Left ventricle myocardium inferior (tissue), 1 donor: ENCODE measurements around the gene COX10. TPM values are rescaled to one million over a fixed set of nuclear protein-coding genes. Genes with fewer than 3 reads are reported as not detected.

Source experiments
- DNase-seq: peaks from one replicate; pipeline ENCODE4 v3.0.0-alpha.2; 2020
- H3K27ac ChIP-seq: fragments of 200-600 bp; replicated peaks from 2 replicates; pipeline ENCODE4 v1.8.0; 2021
- H3K27me3 ChIP-seq: fragments of 200-600 bp; 2 replicates; pipeline ENCODE4 v1.8.0; 2021; ENCODE audit warnings: low read depth
- H3K36me3 ChIP-seq: fragments of 200-600 bp; 2 replicates; pipeline ENCODE4 v1.8.0; 2021
- H3K4me1 ChIP-seq: fragments of 200-600 bp; 2 replicates; pipeline ENCODE4 v1.8.0; 2021
- H3K4me3 ChIP-seq: fragments of 200-600 bp; 2 replicates; pipeline ENCODE4 v1.8.0; 2021; ENCODE audit warnings: mild to moderate bottlenecking, moderate library complexity
- H3K9me3 ChIP-seq: fragments of 200-600 bp; replicated peaks from 2 replicates; pipeline ENCODE4 v1.8.0; 2021
- CTCF ChIP-seq: fragments of 200-600 bp; IDR thresholded peaks from 2 replicates; pipeline ENCODE4 v1.8.0; 2021; ENCODE audit warnings: antibody characterized with exemption, mild to moderate bottlenecking, borderline replicate concordance
- intact Hi-C: fragments of 100-400 bp; cut with micrococcal nuclease; formaldehyde crosslinking; loops from one replicate; pipeline ENCODE4 v1.11.0; 2022
- total RNA-seq: library from RNA; stranded (reverse); fragmentation: NEBNext Ultra II Directional; extraction: Animal tissue kit (Norgen Biotek cat#: 25700); gene quantifications from one replicate; pipeline ENCODE4 v1.2.1, GENCODE V29; 2021
- donor health status: DM: no; HTN: yes; CAD: no; lungs with severe emphysema.

COX10 gene
- total RNA-seq, 1 donor from 2014 or later = 46.3 TPM

- no peak for DNase-seq
- Histone ChIP-seq H3K4me3 (no peak overlapping the region), H3K4me1 (peaks cover 27% of the 10 kb centered on the region), H3K27me3 (no peaks in the 10 kb centered on the region), H3K9me3 (no peaks in the 10 kb centered on the region), H3K36me3 (no peaks in the 10 kb centered on the region), H3K27ac (no peak overlapping the region)
- intact Hi-C loops = no loop called here
- no peak for TF ChIP-seq CTCF
Measured at GRCh38 chr17:14112407-14112806, 43.1 kb downstream of the COX10 start.

GRCh38 chr17:14113137-14113536 lies 43.8 kb downstream of the COX10 start:
- no peak for TF ChIP-seq CTCF
- Histone ChIP-seq H3K9me3 (no peaks in the 10 kb centered on the region), H3K4me3 (no peak overlapping the region), H3K27ac (no peak overlapping the region), H3K36me3 (no peaks in the 10 kb centered on the region), H3K27me3 (no peaks in the 10 kb centered on the region), H3K4me1 (peaks cover 19% of the 10 kb centered on the region)
- intact Hi-C loops = no loop called here
- no peak for DNase-seq

GRCh38 chr17:14116263-14117024 lies 47.1 kb downstream of the COX10 start:
- H3K4me3 ChIP-seq = no peak overlapping the region
- intact Hi-C loops = no loop called here
- no peaks in the 10 kb centered on the region for H3K36me3 ChIP-seq
- H3K27me3 ChIP-seq = no peaks in the 10 kb centered on the region
- H3K27ac ChIP-seq = no peak overlapping the region
- H3K9me3 ChIP-seq = no peaks in the 10 kb centered on the region
- H3K4me1 ChIP-seq = peaks cover 10% of the 10 kb centered on the region
- no peak for TF ChIP-seq CTCF
- DNase-seq = no peak

GRCh38 chr17:14118951-14119350 lies 49.6 kb downstream of the COX10 start:
- H3K4me1 ChIP-seq = peaks cover 20% of the 10 kb centered on the region
- no peaks in the 10 kb centered on the region for H3K36me3 ChIP-seq
- TF ChIP-seq CTCF = no peak
- H3K9me3 ChIP-seq = no peaks in the 10 kb centered on the region
- H3K27ac ChIP-seq = no peak overlapping the region
- intact Hi-C loops = no loop called here
- no peaks in the 10 kb centered on the region for H3K27me3 ChIP-seq
- H3K4me3 ChIP-seq = no peak overlapping the region
- no peak for DNase-seq

- no peaks in the 10 kb centered on the region for H3K36me3 ChIP-seq
- intact Hi-C loops = no loop called here
Measured at GRCh38 chr17:14119546-14119945, 50.2 kb downstream of the COX10 start.

More at GRCh38 chr17:14119546-14119945, 50.2 kb downstream of the COX10 start:
- Histone ChIP-seq H3K4me3 (no peak overlapping the region), H3K27ac (no peak overlapping the region), H3K9me3 (no peaks in the 10 kb centered on the region), H3K27me3 (no peaks in the 10 kb centered on the region), H3K4me1 (peaks cover 21% of the 10 kb centered on the region)
- TF ChIP-seq CTCF = no peak
- no peak for DNase-seq
